Endothelial cell of umbilical vein (primary cell): Measurements from ENCODE around the gene TMOD4. TPM values are rescaled to one million over a fixed set of nuclear protein-coding genes. Genes with fewer than 3 reads are reported as not detected.

ENCODE experiments used
- BruUV-seq: library from RNA; stranded (reverse); fragments of 400-500 nt; replicated peaks from 2 replicates; lab custom pipeline; 2021; lab: Mats Ljungman, UMichigan
- CTCF ChIA-PET: fragments of 300-600, 350-600 bp; sonication (Branson Sonifier 250); formaldehyde crosslinking; loops from one replicate; lab custom pipeline; 2021; ENCODE audit warnings: antibody characterized with exemption, inconsistent platforms; lab: Charles Lee
- POLR2A ChIA-PET: fragments of 300-600, 350-600 bp; sonication (Branson Sonifier 250); formaldehyde crosslinking; loops from one replicate; lab custom pipeline; 2021; ENCODE audit warnings: antibody characterized with exemption, inconsistent platforms; lab: Charles Lee
- DNase-seq: peaks from one replicate; pipeline ENCODE4 v3.0.0-alpha.2; 2011; ENCODE audit warnings: low read depth, low spot score
- FAIRE-seq: peaks from 2 replicates; lab custom pipeline; 2011; peaks lifted over from hg19 to GRCh38; lab: Jason Lieb, UNC
- H2AFZ ChIP-seq: 2 replicates; pipeline ENCODE4 v1.6.0; 2012; ENCODE audit warnings: low read depth, low read length, control low read depth, inconsistent platforms
- H3K27ac ChIP-seq: 2 replicates; pipeline ENCODE4 v1.5.1; 2011; ENCODE audit warnings: low read depth, mild to moderate bottlenecking, control low read depth, low read length, moderate library complexity; ENCODE audit not compliant: insufficient read depth
- H3K27me3 ChIP-seq, 2 experiments: 2 replicates each; pipeline versions ENCODE4 v1.6.0 to v1.6.1; 2011; ENCODE audit warnings: low read length in 2 of 2, mixed read lengths in 1 of 2; ENCODE audit not compliant: control insufficient read depth in 2 of 2, insufficient read depth in 2 of 2
- H3K36me3 ChIP-seq, 2 experiments: 2 replicates in 1 of 2; 3 replicates in 1 of 2; pipeline ENCODE4 v1.5.1; 2011; ENCODE audit warnings: low read length in 2 of 2, mild to moderate bottlenecking in 1 of 2, moderate library complexity in 1 of 2; ENCODE audit not compliant: control insufficient read depth in 2 of 2, insufficient read depth in 2 of 2; ENCODE audit errors: extremely low read depth in 1 of 2
- H3K4me1 ChIP-seq: 3 replicates; pipeline ENCODE4 v1.5.1; 2011; ENCODE audit warnings: mild to moderate bottlenecking, low read length; ENCODE audit not compliant: control insufficient read depth, insufficient read depth; ENCODE audit errors: extremely low read depth
- H3K4me2 ChIP-seq: 2 replicates; pipeline ENCODE4 v1.6.1; 2011; ENCODE audit warnings: low read length, control low read depth, mixed read lengths; ENCODE audit not compliant: insufficient read depth
- H3K4me3 ChIP-seq, 3 experiments: fragments of 200-600 bp in 1 of 3; sonication (generic), shearing (Covaris generic) in 1 of 3; replicated peaks in 1 of 3; 2 replicates each; pipeline ENCODE4 v1.5.1; 2011 to 2016; ENCODE audit warnings: control low read depth in 3 of 3, low read length in 3 of 3, mild to moderate bottlenecking in 2 of 3, inconsistent platforms in 1 of 3, low read depth in 1 of 3, moderate library complexity in 1 of 3; ENCODE audit not compliant: insufficient read depth in 1 of 3
- H3K79me2 ChIP-seq: 2 replicates; pipeline ENCODE4 v1.6.0; 2012; ENCODE audit warnings: low read length, inconsistent platforms; ENCODE audit not compliant: control insufficient read depth, insufficient read depth
- H3K9ac ChIP-seq: replicated peaks from 2 replicates; pipeline ENCODE3; 2011; ENCODE audit warnings: low read length, control low read depth; ENCODE audit not compliant: insufficient read depth; ENCODE audit errors: extremely low read depth
- H3K9me1 ChIP-seq: replicated peaks from 3 replicates; pipeline ENCODE4 v1.6.0; 2011; ENCODE audit warnings: mild to moderate bottlenecking, low read length; ENCODE audit not compliant: control insufficient read depth, insufficient read depth; ENCODE audit errors: extremely low read depth
- H3K9me3 ChIP-seq: replicated peaks from 2 replicates; pipeline ENCODE4 v1.5.1; 2012; ENCODE audit warnings: low read length, inconsistent platforms; ENCODE audit not compliant: control insufficient read depth, insufficient read depth
- H4K20me1 ChIP-seq: replicated peaks from 2 replicates; pipeline ENCODE3; 2011; ENCODE audit warnings: mild to moderate bottlenecking, low read length; ENCODE audit not compliant: control insufficient read depth, insufficient read depth; ENCODE audit errors: extremely low read depth
- JUN ChIP-seq: IDR thresholded peaks from 2 replicates; pipeline ENCODE4 v1.6.1; 2011; ENCODE audit warnings: borderline replicate concordance, low read depth; ENCODE audit not compliant: insufficient read length, insufficient read depth
- POLR2A ChIP-seq: IDR thresholded peaks from 2 replicates; pipeline ENCODE4 v1.6.1; 2012; ENCODE audit warnings: low read depth, mild to moderate bottlenecking, control low read depth, low read length
- POLR2AphosphoS5 ChIP-seq: IDR thresholded peaks from 2 replicates; pipeline ENCODE4 v1.6.1; 2012; ENCODE audit warnings: low read depth, mild to moderate bottlenecking, control low read depth, low read length, moderate library complexity; ENCODE audit not compliant: insufficient read depth
- dilution Hi-C: fragments of 300-500 bp; cut with MboI; formaldehyde crosslinking; loops from one replicate; pipeline ENCODE4 v1.15.0; 2019; ENCODE audit warnings: low sequenced_read_pairs; ENCODE audit not compliant: extremely low pct_ligation_motif_present
- intact Hi-C: fragments of 100-400 bp; cut with micrococcal nuclease; formaldehyde crosslinking; loops from one replicate; pipeline ENCODE4 v1.10.0; 2022
- polyA plus RNA-seq, 4 experiments: library from polyadenylated mRNA; depleted of rRNA in 3 of 4; stranded (reverse) in 3 of 4; unstranded in 1 of 4; fragments of >200 nt; gene quantifications; 2 replicates each; pipeline versions ENCODE4 v1.2.1 to v1.2.3, GENCODE V29; 2011 to 2012; ENCODE audit warnings: missing spikeins in 1 of 4
- total RNA-seq: library from RNA; stranded (reverse); gene quantifications from 2 replicates; pipeline ENCODE4 v1.2.3, GENCODE V29; 2021
- TF ChIP-seq, protein P1 (sequence below), 2 donors: IDR thresholded peaks; 1 replicate in 1 of 2; 2 replicates in 1 of 2; pipeline ENCODE4 v1.5.1; 2011; ENCODE audit warnings: low read length in 2 of 2, mild to moderate bottlenecking in 2 of 2, moderate library complexity in 2 of 2, control low read depth in 1 of 2, inconsistent platforms in 1 of 2, low read depth in 1 of 2; ENCODE audit not compliant: insufficient read depth in 1 of 2; ENCODE audit errors: extremely low read depth in 1 of 2

Gene TMOD4
- total and polyA plus RNA-seq, 2 donors (not counting 3 experiments of a cell fraction or from before 2014, with no cell fraction given), result 0.22 to 1.4 TPM

- ChIA-PET CTCF (interaction anchor here (1.0 to 3.2 kb wide), 2 partner anchors 47 kb away, joined by 5 to 30 read pairs; no protein-coding TSS in a partner anchor), POLR2A (interaction anchor here (0.6 kb wide), 1 partner anchor 18 kb away, joined by 3 read pairs; no protein-coding TSS in a partner anchor)
- TF ChIP-seq JUN (no peak), POLR2AphosphoS5 (peak; percentile 84), POLR2A (peak; percentile 91)
- TF ChIP-seq, protein P1, sequence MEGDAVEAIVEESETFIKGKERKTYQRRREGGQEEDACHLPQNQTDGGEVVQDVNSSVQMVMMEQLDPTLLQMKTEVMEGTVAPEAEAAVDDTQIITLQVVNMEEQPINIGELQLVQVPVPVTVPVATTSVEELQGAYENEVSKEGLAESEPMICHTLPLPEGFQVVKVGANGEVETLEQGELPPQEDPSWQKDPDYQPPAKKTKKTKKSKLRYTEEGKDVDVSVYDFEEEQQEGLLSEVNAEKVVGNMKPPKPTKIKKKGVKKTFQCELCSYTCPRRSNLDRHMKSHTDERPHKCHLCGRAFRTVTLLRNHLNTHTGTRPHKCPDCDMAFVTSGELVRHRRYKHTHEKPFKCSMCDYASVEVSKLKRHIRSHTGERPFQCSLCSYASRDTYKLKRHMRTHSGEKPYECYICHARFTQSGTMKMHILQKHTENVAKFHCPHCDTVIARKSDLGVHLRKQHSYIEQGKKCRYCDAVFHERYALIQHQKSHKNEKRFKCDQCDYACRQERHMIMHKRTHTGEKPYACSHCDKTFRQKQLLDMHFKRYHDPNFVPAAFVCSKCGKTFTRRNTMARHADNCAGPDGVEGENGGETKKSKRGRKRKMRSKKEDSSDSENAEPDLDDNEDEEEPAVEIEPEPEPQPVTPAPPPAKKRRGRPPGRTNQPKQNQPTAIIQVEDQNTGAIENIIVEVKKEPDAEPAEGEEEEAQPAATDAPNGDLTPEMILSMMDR (IDR thresholded peaks at IDR 0.05; ENCODE audit: extremely low read depth in 1 of 2, insufficient read depth in 1 of 2, low read depth in 1 of 2, low read length in 2 of 2), result no peak
- Histone ChIP-seq H4K20me1 (no peaks in the 10 kb centered on the region), H3K4me1 (peaks cover 29% of the 10 kb centered on the region), H3K4me2 (peak within 1 kb of the TSS; percentile 96), H2AFZ (peak within 1 kb of the TSS; percentile 79), H3K9me3 (no peaks in the 10 kb centered on the region), H3K9me1 (no peaks in the 10 kb centered on the region), H3K79me2 (no peaks in the 10 kb centered on the region), H3K27me3 (no peaks in the 10 kb centered on the region), H3K36me3 (peaks cover 0 to 6% of the 10 kb centered on the region in 2 experiments), H3K9ac (peak within 1 kb of the TSS; percentile 66), H3K27ac (no peak within 1 kb of the TSS), H3K4me3 (peak within 1 kb of the TSS; percentile 49 to 81 (median 59))
- dilution Hi-C loops, result no loop called here
- no TSS peak for BruUV-seq
- peak; percentile 95 for DNase-seq
- peak; percentile 99 for FAIRE-seq
- intact Hi-C loops, result loop anchor here (1.0 to 5.0 kb wide), 5 partner anchors 9 to 169 kb away; partner anchors contain the start of genes GABPB2 and LYSMD1
Observed at GRCh38 chr1:151146412-151147131, 29.2 kb downstream of the TMOD4 start, which contains the start of gene SEMA6C. Gene SEMA6C (minus strand): TSS chr1:151146631. CDS start chr1:151142621, 4,010 bp downstream.
